ENCODE results near the gene PCDHGA3. TPM values are rescaled to one million over a fixed set of nuclear protein-coding genes. Genes with fewer than 3 reads are reported as not detected.

Gene PCDHGA3
- total RNA-seq (not detected), total RNA-seq (0 to 0.54 (median 0.01) reads per million in 172 experiments)
- polyA plus RNA-seq (2013, experiment 1 of 2) = 0.03 TPM
- 0.07 TPM for polyA plus RNA-seq (2013, experiment 2 of 2)

- H3K9me3 Mint-ChIP-seq = peaks cover 18% of the 10 kb centered on the region
- peaks cover 41% of the 10 kb centered on the region for H3K36me3 Mint-ChIP-seq (ENCODE audit: low read depth)
- peak within 1 kb of the TSS; percentile 27 for H3K4me3 Mint-ChIP-seq
- ChIA-PET CTCF (interaction anchor here (1.0 to 1.7 kb wide), 3 partner anchors 24 to 220 kb away, joined by 3 to 6 read pairs (median 4); partner anchors contain the start of gene TAF7), POLR2A (interaction anchor here (1.1 kb wide), 1 partner anchor 23 kb away, joined by 5 read pairs; the partner anchor contains the start of gene TAF7)
- ATAC-seq (ENCODE audit: poor library complexity) = no peak
- peaks cover 87% of the 10 kb centered on the region for H3K27me3 Mint-ChIP-seq
- Histone ChIP-seq H3K27ac (ENCODE audit: low read depth in 1 of 2, low read length in 2 of 2) (no peak within 1 kb of the TSS), H3K4me1 (ENCODE audit: insufficient read depth, low read length) (no peaks in the 10 kb centered on the region), H3K36me3 (ENCODE audit: insufficient read depth, low read length) (no peaks in the 10 kb centered on the region), H3K4me3 (ENCODE audit: low read length) (peak within 1 kb of the TSS; percentile 9), H3K9me3 (ENCODE audit: control insufficient read depth in 1 of 2, insufficient read depth in 1 of 2, low read length in 2 of 2) (peaks cover 40 to 58% of the 10 kb centered on the region in 2 experiments), H3K27me3 (ENCODE audit: control insufficient read depth in 1 of 2, insufficient read depth in 2 of 2, low read length in 2 of 2) (peaks cover 61 to 62% of the 10 kb centered on the region in 2 experiments)
- H3K4me1 Mint-ChIP-seq (ENCODE audit: low read depth) = no peaks in the 10 kb centered on the region
- intact Hi-C loops (cut with DNase I, micrococcal nuclease) = no loop called here
- TF ChIP-seq CTCF (IDR thresholded peaks at IDR 0.05) = no peak
- peak in 4 of 14 experiments; percentile 11 to 34 (median 24) for DNase-seq
- H3K27ac Mint-ChIP-seq = no peak within 1 kb of the TSS
Observed at GRCh38 chr5:141343242-141343952, at the start of gene PCDHGA3. TSS of gene PCDHGA3 (plus strand) at chr5:141343829. CDS start at chr5:141344034, 205 bp downstream.

- no peaks in the 10 kb centered on the region for H3K4me1 Mint-ChIP-seq (ENCODE audit: low read depth)
- DNase-seq (no peak), ATAC-seq (ENCODE audit: poor library complexity) (no peak)
- H3K27ac Mint-ChIP-seq = no peak overlapping the region
- TF ChIP-seq CTCF (IDR thresholded peaks at IDR 0.05) = no peak
- peaks cover 56 to 79% of the 10 kb centered on the region in 2 experiments for H3K9me3 ChIP-seq (ENCODE audit: control insufficient read depth in 1 of 2, insufficient read depth in 1 of 2, low read length in 2 of 2)
- no peaks in the 10 kb centered on the region for H3K36me3 ChIP-seq (ENCODE audit: insufficient read depth, low read length)
- H3K36me3 Mint-ChIP-seq (ENCODE audit: low read depth) = peaks cover 93% of the 10 kb centered on the region
- no peaks in the 10 kb centered on the region for H3K4me1 ChIP-seq (ENCODE audit: insufficient read depth, low read length)
- H3K27me3 Mint-ChIP-seq = no peaks in the 10 kb centered on the region
- H3K27me3 ChIP-seq (ENCODE audit: control insufficient read depth in 1 of 2, insufficient read depth in 2 of 2, low read length in 2 of 2) = no peaks in the 10 kb centered on the region
- CTCF ChIA-PET = no interaction called here
- no peak overlapping the region for H3K4me3 Mint-ChIP-seq
- H3K9me3 Mint-ChIP-seq = peaks cover 22% of the 10 kb centered on the region
- H3K4me3 ChIP-seq (ENCODE audit: low read length) = no peak overlapping the region
- H3K27ac ChIP-seq (ENCODE audit: low read depth in 1 of 2, low read length in 2 of 2) = no peak overlapping the region
- POLR2A ChIA-PET = no interaction called here
- intact Hi-C loops (cut with DNase I, micrococcal nuclease) = no loop called here
Observed at GRCh38 chr5:141298376-141298775, 45.3 kb upstream of the PCDHGA3 start.

- TF ChIP-seq CTCF (IDR thresholded peaks at IDR 0.05) = no peak
- ChIA-PET CTCF (no interaction called here), POLR2A (no interaction called here)
- H3K9me3 Mint-ChIP-seq = peaks cover 13% of the 10 kb centered on the region
- Histone ChIP-seq H3K27ac (ENCODE audit: low read depth in 1 of 2, low read length in 2 of 2) (no peak within 1 kb of the TSS), H3K4me3 (ENCODE audit: low read length) (no peak within 1 kb of the TSS), H3K4me1 (ENCODE audit: insufficient read depth, low read length) (no peaks in the 10 kb centered on the region), H3K9me3 (ENCODE audit: control insufficient read depth in 1 of 2, insufficient read depth in 1 of 2, low read length in 2 of 2) (peaks cover 52 to 83% of the 10 kb centered on the region in 2 experiments), H3K27me3 (ENCODE audit: control insufficient read depth in 1 of 2, insufficient read depth in 2 of 2, low read length in 2 of 2) (no peaks in the 10 kb centered on the region), H3K36me3 (ENCODE audit: insufficient read depth, low read length) (no peaks in the 10 kb centered on the region)
- no peaks in the 10 kb centered on the region for H3K27me3 Mint-ChIP-seq
- intact Hi-C loops (cut with DNase I, micrococcal nuclease) = no loop called here
- H3K36me3 Mint-ChIP-seq (ENCODE audit: low read depth) = peaks cover 86% of the 10 kb centered on the region
- no peak for ATAC-seq (ENCODE audit: poor library complexity)
- no peak within 1 kb of the TSS for H3K27ac Mint-ChIP-seq
- DNase-seq = peak in 1 of 14 experiments; percentile 6
- no peak within 1 kb of the TSS for H3K4me3 Mint-ChIP-seq
- H3K4me1 Mint-ChIP-seq (ENCODE audit: low read depth) = no peaks in the 10 kb centered on the region
Observed at GRCh38 chr5:141303756-141304155, 39.9 kb upstream of the PCDHGA3 start, which contains the start of gene SLC25A2. TSS of gene SLC25A2 (minus strand) at chr5:141304049. CDS start at chr5:141303865, 184 bp downstream.

Data from CD4-positive, alpha-beta T cell (primary cell).